MM.1S (cell line): ENCODE data around the gene LATS2.

Source experiments
- CTCF ChIP-seq: fragments of 300-600 bp; sonication (generic); IDR thresholded peaks from 2 replicates; pipeline ENCODE4 v1.5.1; 2016; ENCODE audit warnings: antibody characterized with exemption, low read length, mixed read lengths
- EZH2 ChIP-seq: fragments of 300-600 bp; sonication (generic); optimal IDR thresholded peaks from 2 replicates; pipeline ENCODE3; 2017; ENCODE audit warnings: low read depth, mild to moderate bottlenecking, antibody characterized with exemption, low read length, mixed read lengths

- no peak for TF ChIP-seq EZH2
- no peak for TF ChIP-seq CTCF
These were observed 108.5 kb downstream of the LATS2 start for GRCh38 chr13:20952838-20953237.
